DND-41 (cell line): ENCODE data around the gene ADAMTS1.

Experiments
- ATAC-seq: fragments of 200-7000 bp; cut with Tn5 transposase; 3 replicates; pipeline ENCODE4 v1.9.1; 2021; ENCODE audit warnings: low read depth; ENCODE audit not compliant: insufficient read depth
- DNase-seq: peaks from one replicate; pipeline ENCODE4 v3.0.0-alpha.2; 2020
- H2AFZ ChIP-seq: 2 replicates; pipeline ENCODE4 v1.6.0; 2012; ENCODE audit warnings: low read depth, low read length
- H3K27ac ChIP-seq: 2 replicates; pipeline ENCODE4 v1.5.1; 2012; ENCODE audit warnings: low read length, inconsistent platforms
- H3K27me3 ChIP-seq: fragments of 200-600 bp; sonication (generic); 2 replicates; pipeline ENCODE4 v1.6.0; 2012; ENCODE audit warnings: low read length, mild to moderate bottlenecking, inconsistent platforms; ENCODE audit not compliant: insufficient read depth, poor library complexity
- H3K36me3 ChIP-seq: 2 replicates; pipeline ENCODE4 v1.5.1; 2012; ENCODE audit warnings: low read length, inconsistent platforms; ENCODE audit not compliant: insufficient read depth
- H3K4me1 ChIP-seq: 2 replicates; pipeline ENCODE4 v1.5.1; 2012; ENCODE audit warnings: mild to moderate bottlenecking, low read length; ENCODE audit not compliant: insufficient read depth
- H3K4me2 ChIP-seq: 2 replicates; pipeline ENCODE4 v1.6.0; 2012; ENCODE audit warnings: mild to moderate bottlenecking, moderate library complexity, low read length, inconsistent platforms; ENCODE audit not compliant: insufficient read depth
- H3K4me3 ChIP-seq, 2 experiments: fragments of 200-600 bp in 1 of 2; shearing (Covaris generic) in 1 of 2; 2 replicates each; pipeline ENCODE4 v1.5.1; 2012 to 2016; ENCODE audit warnings: inconsistent platforms in 2 of 2, low read length in 2 of 2, mild to moderate bottlenecking in 2 of 2, low read depth in 1 of 2, moderate library complexity in 1 of 2
- H3K79me2 ChIP-seq: 2 replicates; pipeline ENCODE4 v1.6.0; 2012; ENCODE audit warnings: low read length, inconsistent platforms; ENCODE audit not compliant: insufficient read depth
- H3K9ac ChIP-seq: 2 replicates; pipeline ENCODE4 v1.6.0; 2012; ENCODE audit warnings: low read depth, mild to moderate bottlenecking, inconsistent platforms, low read length, moderate library complexity
- H3K9me3 ChIP-seq: 2 replicates; pipeline ENCODE4 v1.5.1; 2012; ENCODE audit warnings: low read length, moderate library complexity, mild to moderate bottlenecking, inconsistent platforms; ENCODE audit not compliant: insufficient read depth, severe bottlenecking
- H4K20me1 ChIP-seq: 2 replicates; pipeline ENCODE4 v1.6.0; 2012; ENCODE audit warnings: low read length; ENCODE audit not compliant: insufficient read depth
- EZH2 ChIP-seq: IDR thresholded peaks from 3 replicates; pipeline ENCODE4 v1.6.1; 2012; ENCODE audit warnings: borderline replicate concordance, low read depth, mild to moderate bottlenecking, moderate library complexity, low read length, inconsistent platforms; ENCODE audit not compliant: severe bottlenecking
- TF ChIP-seq, protein P1 (sequence below): IDR thresholded peaks from 2 replicates; pipeline ENCODE4 v1.5.1; 2012; ENCODE audit warnings: borderline replicate concordance, low read length, moderate library complexity, mild to moderate bottlenecking; ENCODE audit not compliant: poor library complexity, severe bottlenecking; ENCODE audit errors: extremely low read depth

ADAMTS1 gene

GRCh38 chr21:26835714-26836265 is 9.4 kb downstream of the ADAMTS1 start:
- H3K36me3 ChIP-seq, result no peaks in the 10 kb centered on the region

GRCh38 chr21:26835027-26835713 is 10.0 kb downstream of the ADAMTS1 start:
- Histone ChIP-seq H3K36me3 (no peaks in the 10 kb centered on the region), H2AFZ (no peak overlapping the region), H3K4me3 (no peak overlapping the region), H4K20me1 (no peaks in the 10 kb centered on the region), H3K4me2 (0 out of 2 replicates have a peak overlapping the region, but pooled peaks have one; percentile 16), H3K27ac (peak overlapping the region; percentile 82), H3K9me3 (no peaks in the 10 kb centered on the region), H3K27me3 (no peaks in the 10 kb centered on the region), H3K9ac (no peak overlapping the region), H3K79me2 (peaks cover 12% of the 10 kb centered on the region), H3K4me1 (peaks cover 94% of the 10 kb centered on the region)
- TF ChIP-seq, protein P1, sequence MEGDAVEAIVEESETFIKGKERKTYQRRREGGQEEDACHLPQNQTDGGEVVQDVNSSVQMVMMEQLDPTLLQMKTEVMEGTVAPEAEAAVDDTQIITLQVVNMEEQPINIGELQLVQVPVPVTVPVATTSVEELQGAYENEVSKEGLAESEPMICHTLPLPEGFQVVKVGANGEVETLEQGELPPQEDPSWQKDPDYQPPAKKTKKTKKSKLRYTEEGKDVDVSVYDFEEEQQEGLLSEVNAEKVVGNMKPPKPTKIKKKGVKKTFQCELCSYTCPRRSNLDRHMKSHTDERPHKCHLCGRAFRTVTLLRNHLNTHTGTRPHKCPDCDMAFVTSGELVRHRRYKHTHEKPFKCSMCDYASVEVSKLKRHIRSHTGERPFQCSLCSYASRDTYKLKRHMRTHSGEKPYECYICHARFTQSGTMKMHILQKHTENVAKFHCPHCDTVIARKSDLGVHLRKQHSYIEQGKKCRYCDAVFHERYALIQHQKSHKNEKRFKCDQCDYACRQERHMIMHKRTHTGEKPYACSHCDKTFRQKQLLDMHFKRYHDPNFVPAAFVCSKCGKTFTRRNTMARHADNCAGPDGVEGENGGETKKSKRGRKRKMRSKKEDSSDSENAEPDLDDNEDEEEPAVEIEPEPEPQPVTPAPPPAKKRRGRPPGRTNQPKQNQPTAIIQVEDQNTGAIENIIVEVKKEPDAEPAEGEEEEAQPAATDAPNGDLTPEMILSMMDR, result no peak
- no peak for TF ChIP-seq EZH2
- ATAC-seq (peak; percentile 22), DNase-seq (peak; percentile 32)

More at GRCh38 chr21:26835714-26836265, 9.4 kb downstream of the ADAMTS1 start:
- H3K4me1 ChIP-seq, result peaks cover 99% of the 10 kb centered on the region
- no peaks in the 10 kb centered on the region for H4K20me1 ChIP-seq
- H3K79me2 ChIP-seq, result peaks cover 12% of the 10 kb centered on the region
- H3K4me2 ChIP-seq, result peak overlapping the region; percentile 35; the same call in 1 of the 2 replicates
- H3K27me3 ChIP-seq, result no peaks in the 10 kb centered on the region
- TF ChIP-seq EZH2, result no peak
- TF ChIP-seq, protein P1, result no peak
- DNase-seq (no peak), ATAC-seq (no peak)
- no peaks in the 10 kb centered on the region for H3K9me3 ChIP-seq
- no peak overlapping the region for H2AFZ ChIP-seq
- peak overlapping the region; percentile 39; the same call in 1 of the 2 replicates for H3K27ac ChIP-seq
- no peak overlapping the region for H3K4me3 ChIP-seq
- H3K9ac ChIP-seq, result no peak overlapping the region

DNA sequence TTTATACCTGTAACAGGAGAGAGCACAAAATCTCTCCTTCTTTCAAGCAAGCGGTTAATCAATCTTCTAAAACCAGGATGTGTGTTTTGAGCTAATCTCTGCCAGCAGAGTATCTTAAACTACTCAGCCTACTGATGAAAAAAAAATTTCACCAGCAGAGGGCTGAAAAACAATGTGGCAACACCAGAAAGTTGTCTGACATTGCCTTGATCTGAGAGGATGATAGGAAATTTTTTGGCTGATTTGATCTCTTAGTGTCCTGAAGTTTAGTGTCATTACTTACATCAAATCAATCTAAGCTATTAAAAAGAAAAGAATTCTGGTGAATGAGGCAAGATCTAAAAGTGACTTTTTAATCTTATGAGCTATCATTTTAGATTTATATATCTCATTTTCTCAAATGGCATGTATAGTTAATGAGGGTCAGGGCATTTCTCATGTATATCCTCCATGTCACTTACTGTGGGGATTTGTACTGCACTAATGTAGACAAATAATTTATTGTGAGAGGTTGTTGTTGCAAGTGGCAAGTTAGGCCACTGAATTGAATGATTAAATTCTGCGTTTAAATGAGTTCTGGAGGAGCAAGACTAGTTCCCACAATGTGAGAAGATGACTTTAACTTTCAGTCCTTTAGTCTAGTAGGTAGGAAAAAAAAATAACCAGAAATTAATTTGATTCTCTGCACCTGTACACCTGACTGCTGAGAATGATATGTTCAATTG is 10.9 kb downstream of the ADAMTS1 start:
- H3K9me3 ChIP-seq, result no peaks in the 10 kb centered on the region
- peak overlapping the region; percentile 82 for H3K27ac ChIP-seq
- no peak overlapping the region for H3K4me3 ChIP-seq
- peaks cover 86% of the 10 kb centered on the region for H3K4me1 ChIP-seq
- no peaks in the 10 kb centered on the region for H3K36me3 ChIP-seq
- H3K9ac ChIP-seq, result peak overlapping the region; percentile 44
- TF ChIP-seq EZH2, result no peak
- TF ChIP-seq, protein P1, result peak; percentile 50
- H2AFZ ChIP-seq, result no peak overlapping the region
- no peaks in the 10 kb centered on the region for H4K20me1 ChIP-seq
- H3K27me3 ChIP-seq, result no peaks in the 10 kb centered on the region
- peak; percentile 29; the same call in 2 of the 3 replicates for ATAC-seq
- H3K79me2 ChIP-seq, result peaks cover 12% of the 10 kb centered on the region
- DNase-seq, result no peak
- no peak overlapping the region for H3K4me2 ChIP-seq
